ENCODE data around the gene TOMM40.
"Not testable (repeated sequence)": the region's sequence is repeated elsewhere in the genome, so short reads cannot be mapped to it uniquely, and the experiment has no call there.

TOMM40 gene

DNA sequence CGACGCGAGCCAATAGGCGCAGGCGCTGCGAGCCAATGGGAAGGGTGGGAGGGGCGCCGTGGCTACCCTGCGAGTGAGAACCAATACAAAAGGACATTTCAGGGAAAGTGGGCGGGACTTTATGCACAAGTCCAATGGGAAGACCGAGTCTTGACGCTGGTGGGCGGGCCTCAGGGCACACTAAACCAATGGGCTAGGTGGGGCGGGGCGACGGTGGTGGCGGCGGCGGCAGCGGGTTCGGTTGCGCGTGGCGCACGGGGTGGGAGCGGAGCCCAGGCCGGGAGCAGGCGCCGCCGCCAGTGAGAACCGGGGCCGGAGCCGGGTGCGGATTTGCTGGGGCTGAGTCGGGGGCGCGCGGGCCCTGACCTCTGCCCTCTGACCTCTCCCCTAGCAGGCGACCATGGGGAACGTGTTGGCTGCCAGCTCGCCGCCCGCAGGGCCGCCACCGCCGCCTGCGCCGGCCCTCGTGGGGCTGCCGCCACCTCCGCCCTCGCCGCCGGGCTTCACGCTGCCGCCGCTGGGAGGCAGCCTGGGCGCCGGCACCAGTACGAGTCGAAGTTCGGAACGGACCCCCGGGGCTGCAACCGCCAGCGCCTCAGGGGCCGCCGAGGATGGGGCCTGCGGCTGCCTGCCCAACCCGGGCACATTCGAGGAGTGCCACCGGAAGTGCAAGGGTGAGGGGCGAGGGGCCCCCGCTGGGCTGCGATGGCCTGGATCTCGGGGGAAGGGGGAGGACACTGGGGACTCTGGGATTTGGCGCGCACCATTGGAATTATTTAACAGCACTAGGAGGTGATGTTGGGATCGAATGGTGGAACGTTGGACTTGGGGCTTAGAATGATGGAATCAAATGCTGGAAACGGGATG, at the start of gene TOMM40:
Gene TOMM40 (plus strand): TSS at position 239 of the 867 bp plus-strand sequence. CDS start 162 bp downstream, at position 401.
- no peak for DNase-seq

- no peak for DNase-seq
Measured at GRCh38 chr19:44845286-44845611, 45.8 kb upstream of the TOMM40 start.

DNA sequence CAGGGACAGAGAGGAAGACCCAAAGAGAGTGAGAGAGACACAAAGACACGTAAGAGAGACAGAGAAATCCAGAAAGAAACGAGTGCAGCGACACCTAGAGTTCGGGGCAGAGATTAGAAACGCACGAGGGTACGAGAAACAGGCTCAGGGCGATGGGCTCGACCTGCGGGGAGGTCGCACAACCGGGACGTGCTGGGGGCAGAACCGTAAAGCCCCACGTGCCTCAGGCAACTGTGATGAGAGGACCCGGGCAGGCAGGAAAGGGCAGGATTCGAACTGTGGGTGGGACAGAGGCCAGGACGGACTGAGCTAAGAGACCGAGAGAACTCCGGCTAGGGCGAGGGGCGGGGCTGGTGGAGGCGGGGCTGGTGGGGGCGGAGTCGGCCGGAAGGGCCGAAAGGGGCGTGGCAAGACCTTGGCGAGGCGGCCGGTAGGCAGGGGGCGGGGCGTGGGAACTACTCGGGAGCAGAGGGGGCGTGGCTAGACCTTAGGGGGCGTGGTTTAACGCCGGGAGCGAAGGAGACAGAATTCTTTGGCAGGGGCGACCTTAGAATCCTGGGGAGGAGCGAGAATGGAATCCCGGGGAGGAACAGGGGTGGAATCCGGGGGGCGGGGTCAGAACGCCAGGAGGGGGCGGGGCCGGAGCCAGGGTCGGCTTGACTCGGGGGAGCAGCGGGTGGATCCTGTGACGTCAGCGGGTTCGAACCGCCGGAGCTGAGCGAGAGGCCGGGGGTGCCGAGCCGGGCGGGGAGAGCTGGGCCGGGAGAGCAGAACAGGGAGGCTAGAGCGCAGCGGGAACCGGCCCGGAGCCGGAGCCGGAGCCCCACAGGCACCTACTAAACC, 45.2 kb upstream of the TOMM40 start, which contains the start of gene NECTIN2:
Gene NECTIN2 (plus strand): TSS at position 686 of the 843 bp plus-strand sequence. CDS start 229 bp downstream, outside the sequence.
- peak; percentile 87 for DNase-seq

DNA sequence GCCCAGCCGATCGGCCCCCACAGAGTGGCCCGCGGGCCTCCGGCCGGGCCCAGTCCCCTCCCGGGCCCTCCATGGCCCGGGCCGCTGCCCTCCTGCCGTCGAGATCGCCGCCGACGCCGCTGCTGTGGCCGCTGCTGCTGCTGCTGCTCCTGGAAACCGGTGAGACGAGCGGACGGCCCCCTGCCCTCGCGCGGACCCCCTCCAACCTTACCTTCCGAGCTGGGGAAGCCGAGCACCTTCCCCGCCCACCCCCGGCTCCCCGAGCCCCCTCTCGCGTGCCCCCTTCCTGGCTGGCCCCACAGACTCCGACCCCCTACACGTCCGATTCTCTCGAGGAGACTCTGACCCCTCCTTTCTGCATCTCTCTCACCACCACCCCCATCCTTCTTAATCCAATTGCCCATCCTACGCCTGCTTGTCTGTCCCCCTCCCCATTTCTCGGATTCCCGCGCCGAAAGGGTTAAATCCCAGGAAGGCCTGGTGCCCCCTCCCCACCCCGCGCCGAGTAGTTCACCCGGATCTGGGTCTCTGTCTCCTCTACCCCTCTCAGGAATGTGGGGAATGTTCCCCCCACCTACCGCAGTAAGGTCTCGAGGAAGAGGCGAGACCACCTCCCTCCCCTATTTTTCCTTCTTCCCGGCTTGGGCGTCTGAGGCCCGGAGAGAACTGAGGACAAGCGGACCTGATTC, 44.5 kb upstream of the TOMM40 start:
- no peak for DNase-seq

DNA sequence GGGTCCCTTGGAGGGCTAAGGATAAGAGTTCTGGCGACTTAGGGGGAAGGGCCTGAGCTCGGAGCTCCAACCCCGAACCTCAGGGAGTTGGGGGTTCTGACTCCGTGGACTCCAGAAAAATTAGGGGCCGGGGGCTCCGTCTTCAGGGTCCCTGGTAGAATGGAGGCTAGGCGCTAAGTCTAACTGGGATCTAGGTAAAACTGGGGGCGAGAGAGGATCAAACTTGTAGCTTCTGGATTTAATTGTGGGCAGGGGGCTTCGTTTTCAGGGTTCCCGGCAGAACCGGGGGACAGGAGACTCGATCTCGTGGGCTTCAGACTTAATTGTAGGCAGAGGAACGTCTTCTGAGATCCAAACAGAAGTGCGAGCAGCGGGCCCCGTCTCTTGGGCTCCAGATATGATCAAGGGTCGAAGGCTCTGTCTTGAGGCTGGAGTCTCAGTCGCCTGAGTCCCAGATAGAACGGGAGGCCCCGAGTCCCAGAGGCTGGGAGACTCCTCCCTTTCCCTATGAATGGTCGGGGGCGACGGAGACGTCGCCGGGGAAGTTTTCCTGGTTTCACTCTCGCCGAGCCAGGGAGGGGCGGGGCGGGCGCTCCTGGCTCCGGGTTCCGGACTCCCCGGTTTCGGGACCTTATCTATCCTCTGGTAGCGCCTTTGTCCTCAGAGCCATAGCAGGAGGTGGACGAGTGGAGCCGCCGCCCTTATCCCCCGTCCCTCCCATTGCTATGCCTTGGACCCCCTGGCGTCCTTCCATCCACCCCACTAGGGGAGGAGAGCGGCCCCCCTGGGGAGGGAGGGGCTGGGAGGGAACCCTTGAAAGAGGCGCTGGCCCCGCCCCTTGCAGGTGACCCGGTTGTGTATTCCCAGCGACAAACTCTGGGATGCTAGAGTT, 43.7 kb upstream of the TOMM40 start:
- DNase-seq: no peak

GRCh38 chr19:44848036-44848811, 42.8 kb upstream of the TOMM40 start:
- no peak for DNase-seq

- no peak for DNase-seq
Measured at GRCh38 chr19:44848812-44849447, 42.1 kb upstream of the TOMM40 start.

DNA sequence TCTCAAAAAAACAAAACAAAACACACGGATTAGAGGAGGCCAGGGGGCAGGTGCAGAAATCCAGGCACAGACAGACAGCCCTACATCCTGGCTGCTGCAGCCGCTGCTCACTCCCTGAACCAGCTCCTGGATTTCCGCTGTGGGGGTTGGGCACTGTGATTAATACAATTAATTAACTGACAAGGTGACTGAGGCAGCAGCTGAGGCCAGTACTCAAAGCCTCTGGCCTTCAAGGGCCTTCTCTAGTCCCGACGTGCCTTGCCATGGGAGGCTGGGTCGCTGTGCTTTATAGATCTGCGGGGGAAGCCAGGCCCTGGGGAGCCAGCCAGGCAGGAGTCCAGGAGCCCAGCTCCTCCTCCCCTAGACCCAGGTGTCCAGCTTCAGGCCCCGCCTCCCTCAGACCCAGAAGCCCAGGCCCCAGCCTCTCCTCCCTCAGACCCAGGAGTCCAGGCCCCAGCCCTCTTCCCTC, 40.4 kb upstream of the TOMM40 start:
- DNase-seq: no peak

DNA sequence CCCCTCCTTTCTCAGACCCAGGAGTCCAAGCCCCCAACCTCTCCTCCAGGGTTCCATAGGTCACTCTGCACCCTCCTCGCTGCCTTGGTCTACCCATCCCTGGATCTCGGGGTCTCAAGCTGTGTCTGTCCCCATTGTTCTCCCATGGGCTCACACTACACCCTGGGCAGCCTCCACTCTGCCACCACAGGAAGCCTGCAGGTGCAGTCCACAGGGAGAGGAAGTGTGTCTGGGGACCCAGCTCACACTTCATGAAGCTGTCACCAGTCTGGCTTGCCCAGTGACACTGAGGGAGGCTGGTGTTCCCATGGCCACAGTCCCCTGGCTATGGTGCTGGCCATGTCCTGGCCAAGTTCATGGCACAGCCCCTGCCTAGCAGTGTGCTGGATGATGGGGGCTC, 39.6 kb upstream of the TOMM40 start:
- DNase-seq: no peak

- DNase-seq: no peak
Measured at GRCh38 chr19:44855606-44856005, 35.4 kb upstream of the TOMM40 start.

DNA sequence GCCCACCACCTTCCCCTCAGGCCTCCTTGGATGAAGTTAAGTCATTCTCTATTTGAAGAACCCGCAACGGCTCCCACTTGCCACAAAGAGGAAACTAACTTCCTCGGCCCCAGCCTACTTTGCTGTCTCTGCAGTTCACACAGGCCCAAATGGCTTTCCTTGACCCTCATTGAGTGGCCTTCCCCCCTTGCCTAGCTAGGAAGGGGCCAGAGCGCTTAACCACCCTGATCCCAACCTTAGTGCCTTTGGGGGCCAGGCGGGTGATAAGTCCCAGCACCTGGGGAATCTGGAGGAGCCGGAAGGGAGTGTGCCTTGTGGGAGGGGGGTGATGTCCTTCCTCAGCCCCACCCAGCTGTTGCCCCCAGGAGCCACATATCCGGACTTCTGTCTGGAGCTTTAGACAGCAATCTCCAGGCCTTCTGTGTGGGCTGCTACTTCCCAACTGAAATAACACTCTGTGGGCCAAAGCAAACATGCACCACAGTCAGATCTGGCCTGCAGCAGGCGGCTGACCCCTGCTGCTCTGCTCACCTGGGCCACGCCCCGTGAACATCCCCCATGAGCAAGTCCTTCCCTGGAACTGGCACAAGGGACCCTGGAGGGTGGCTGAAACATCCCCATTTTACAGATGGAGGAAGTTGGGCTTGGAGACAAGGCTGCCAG, 34.5 kb upstream of the TOMM40 start:
- DNase-seq: no peak

DNA sequence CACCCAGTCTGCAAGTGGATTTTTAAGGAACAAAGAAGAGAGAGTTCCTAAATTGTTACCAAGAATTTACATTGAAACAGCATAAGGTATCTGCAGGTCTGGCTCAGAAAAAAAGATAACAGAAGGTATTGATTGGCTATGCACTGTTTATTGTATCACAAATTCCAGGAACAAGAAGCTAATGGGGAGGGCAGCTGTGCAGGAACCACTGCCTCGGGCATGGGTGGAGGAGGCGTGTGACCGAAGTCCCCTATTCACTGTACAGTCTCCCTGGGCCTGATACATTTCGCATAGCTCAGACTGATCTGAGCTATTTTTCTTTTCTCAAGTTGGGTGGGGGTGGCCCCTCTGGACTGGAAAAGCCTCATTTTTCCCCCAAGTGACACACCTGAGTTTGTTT, 33.2 kb upstream of the TOMM40 start:
- no peak for DNase-seq

DNA sequence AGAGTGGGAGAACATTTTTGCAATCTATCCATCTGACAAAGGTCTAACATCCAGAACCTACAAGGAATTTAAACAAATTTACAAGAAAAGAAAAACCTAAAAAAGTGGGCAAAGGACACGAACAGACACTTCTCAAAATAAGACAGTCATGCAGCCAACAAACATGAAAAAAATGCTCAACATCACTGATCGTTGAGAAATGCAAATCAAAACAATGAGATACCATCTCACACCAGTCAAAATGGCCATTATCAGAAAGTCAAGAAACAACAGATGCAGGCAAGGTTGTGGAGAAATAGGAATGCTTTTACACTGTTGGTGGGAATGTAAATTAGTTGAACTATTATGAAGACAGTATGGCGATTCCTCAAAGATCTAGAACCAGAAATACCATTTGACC, 29.5 kb upstream of the TOMM40 start:
- not testable (repeated sequence) for DNase-seq

DNA sequence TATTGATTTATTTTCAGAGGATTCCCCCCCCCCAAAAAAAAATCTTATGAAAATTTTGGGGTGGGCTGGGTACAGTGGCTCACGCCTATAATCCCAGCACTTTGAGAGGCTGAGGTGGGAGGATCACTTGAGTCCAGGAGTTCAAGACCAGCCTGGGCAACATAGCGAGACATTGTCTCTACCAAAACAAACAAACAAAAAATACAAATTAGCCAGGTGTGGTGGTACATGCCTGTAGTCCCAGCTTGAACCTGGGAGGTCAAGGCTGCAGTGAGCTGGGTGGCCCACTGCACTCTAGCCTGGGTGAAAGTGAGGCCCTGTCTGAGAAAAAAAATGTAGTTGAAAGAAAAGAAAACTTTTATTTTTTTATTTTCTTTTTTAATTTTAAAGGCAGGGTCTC, 27.1 kb upstream of the TOMM40 start:
- DNase-seq: no peak

DNA sequence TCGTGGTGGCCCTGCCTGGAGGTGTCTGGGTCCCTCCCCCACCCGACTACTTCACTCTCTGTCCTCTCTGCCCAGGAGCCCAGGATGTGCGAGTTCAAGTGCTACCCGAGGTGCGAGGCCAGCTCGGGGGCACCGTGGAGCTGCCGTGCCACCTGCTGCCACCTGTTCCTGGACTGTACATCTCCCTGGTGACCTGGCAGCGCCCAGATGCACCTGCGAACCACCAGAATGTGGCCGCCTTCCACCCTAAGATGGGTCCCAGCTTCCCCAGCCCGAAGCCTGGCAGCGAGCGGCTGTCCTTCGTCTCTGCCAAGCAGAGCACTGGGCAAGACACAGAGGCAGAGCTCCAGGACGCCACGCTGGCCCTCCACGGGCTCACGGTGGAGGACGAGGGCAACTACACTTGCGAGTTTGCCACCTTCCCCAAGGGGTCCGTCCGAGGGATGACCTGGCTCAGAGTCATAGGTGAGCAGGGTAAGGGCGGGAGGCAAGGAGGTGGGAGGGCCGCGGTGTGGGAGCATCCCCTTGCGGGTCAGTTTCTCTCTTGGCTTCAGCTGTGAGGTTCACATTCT, 25.8 kb upstream of the TOMM40 start:
- DNase-seq: no peak

DNA sequence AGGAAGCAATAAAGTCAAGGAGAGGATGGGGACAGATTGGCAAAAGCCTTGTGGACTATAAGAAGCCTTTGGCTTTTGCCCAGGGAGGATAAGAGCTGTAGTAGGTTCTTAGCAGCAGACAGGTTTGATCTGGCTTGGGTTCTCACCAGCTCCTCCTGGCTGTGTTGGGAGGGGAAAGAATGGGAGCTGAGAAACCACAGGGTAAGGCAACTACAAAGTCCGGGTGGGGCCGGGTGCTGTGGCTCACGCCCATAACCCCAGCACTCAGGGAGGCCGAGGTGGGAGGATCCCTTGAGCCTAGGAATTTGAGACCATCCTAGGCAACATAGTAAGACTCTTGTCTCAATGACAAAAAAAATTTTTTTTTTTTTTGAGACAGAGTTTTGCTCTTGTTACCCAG, 24.4 kb upstream of the TOMM40 start:
- peak; percentile 68 for DNase-seq

GRCh38 chr19:44867578-44867977, 23.5 kb upstream of the TOMM40 start:
- DNase-seq: no peak

DNA sequence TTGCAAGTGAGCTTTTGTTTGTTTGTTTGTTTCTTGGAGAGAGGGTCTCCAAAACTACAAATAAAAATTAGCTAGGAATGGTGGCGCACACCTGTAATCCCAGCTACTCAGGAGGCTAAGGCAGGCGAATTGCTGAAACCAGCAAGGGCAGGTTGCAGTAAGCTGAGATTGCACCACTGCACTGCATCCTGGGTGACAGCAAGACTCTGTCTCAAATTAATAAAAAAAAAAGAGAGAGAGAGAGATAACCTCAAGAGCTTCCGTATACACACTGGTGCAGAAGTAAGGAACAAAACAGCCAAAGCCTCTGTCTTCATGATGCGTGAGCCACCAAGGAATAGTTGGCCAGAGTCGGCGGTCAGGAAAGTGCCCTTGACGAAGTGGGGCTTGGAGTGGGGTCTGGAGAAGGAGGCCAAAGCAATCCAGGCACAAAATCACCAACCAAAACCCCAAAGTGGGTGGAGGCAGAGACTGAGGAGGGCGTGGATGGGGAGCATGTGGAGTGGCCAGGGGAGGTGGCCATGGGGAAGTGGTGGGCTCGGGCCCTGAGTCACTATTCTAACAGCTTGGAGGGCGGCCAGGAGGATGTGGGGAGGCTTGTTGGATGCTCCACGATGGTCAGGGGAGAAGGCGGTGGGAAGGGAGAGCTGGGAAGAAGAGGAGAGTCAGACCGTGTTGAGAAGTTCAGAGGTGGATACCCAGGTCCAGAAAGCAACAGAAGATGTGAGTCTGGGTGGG, 21.2 kb upstream of the TOMM40 start:
- DNase-seq: no peak

DNA sequence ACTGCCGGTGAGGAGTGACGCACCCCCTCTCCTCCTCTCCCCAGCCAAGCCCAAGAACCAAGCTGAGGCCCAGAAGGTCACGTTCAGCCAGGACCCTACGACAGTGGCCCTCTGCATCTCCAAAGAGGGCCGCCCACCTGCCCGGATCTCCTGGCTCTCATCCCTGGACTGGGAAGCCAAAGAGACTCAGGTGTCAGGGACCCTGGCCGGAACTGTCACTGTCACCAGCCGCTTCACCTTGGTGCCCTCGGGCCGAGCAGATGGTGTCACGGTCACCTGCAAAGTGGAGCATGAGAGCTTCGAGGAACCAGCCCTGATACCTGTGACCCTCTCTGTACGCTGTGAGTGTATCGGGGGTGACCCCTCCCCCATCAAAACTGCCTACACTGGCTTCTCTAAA, 19.2 kb upstream of the TOMM40 start:
- DNase-seq: no peak

Measured in NCI-H2029 treated with DMSO at 0.1 percent for 48 hours (cell line).